ENCODE data around the gene FHOD3.

GRCh38 chr18:36652503-36652902, 355.0 kb downstream of the FHOD3 start:
- TF ChIP-seq CTCF (conservative IDR thresholded peaks at IDR 0.05; ENCODE audit: low read depth, low read length) (no peak), EZH2 (IDR thresholded peaks at IDR 0.05; ENCODE audit: borderline replicate concordance, low read depth, low read length, poor library complexity, severe bottlenecking) (no peak)

Data from A673 (cell line).